Activated B cell treated with CpG ODN at 0.5 μM for 24 hours (primary cell): ENCODE results near the gene GALNT1. TPM values are rescaled to one million over a fixed set of nuclear protein-coding genes. Genes with fewer than 3 reads are reported as not detected.

ENCODE experiments used
- ATAC-seq: fragments of 200-7000 bp; cut with Tn5 transposase; one replicate; pipeline ENCODE4 v1.10.0; 2021; ENCODE audit warnings: low read depth, mild to moderate bottlenecking, moderate library complexity
- CTCF ChIA-PET: fragments of 350-600 bp; sonication (Branson Sonifier 250); formaldehyde crosslinking; loops from one replicate; lab custom pipeline; 2021; ENCODE audit warnings: antibody characterized with exemption; lab: Charles Lee
- POLR2A ChIA-PET: fragments of 350-600 bp; sonication (Branson Sonifier 250); formaldehyde crosslinking; loops from one replicate; lab custom pipeline; 2021; ENCODE audit warnings: antibody characterized with exemption; lab: Charles Lee
- DNase-seq: peaks from one replicate; pipeline ENCODE4 v3.0.0; 2022
- H3K27ac Mint-ChIP-seq: one replicate; pipeline ENCODE4 v1.8.0; 2020; ENCODE audit warnings: mixed read lengths
- H3K27me3 Mint-ChIP-seq: one replicate; pipeline ENCODE4 v1.8.0; 2021; ENCODE audit warnings: mixed read lengths
- H3K36me3 Mint-ChIP-seq: one replicate; pipeline ENCODE4 v1.8.0; 2021; ENCODE audit warnings: low read depth, mixed read lengths
- H3K4me1 Mint-ChIP-seq: one replicate; pipeline ENCODE4 v1.8.0; 2021; ENCODE audit warnings: mixed read lengths
- H3K4me3 Mint-ChIP-seq: one replicate; pipeline ENCODE4 v1.8.0; 2020; ENCODE audit warnings: mild to moderate bottlenecking, mixed read lengths
- H3K9me3 Mint-ChIP-seq: one replicate; pipeline ENCODE4 v1.8.0; 2020; ENCODE audit warnings: mixed read lengths
- CTCF ChIP-seq: fragments of 200-600 bp; IDR thresholded peaks from one replicate; pipeline ENCODE4 v1.8.0; 2022; ENCODE audit warnings: antibody characterized with exemption, mild to moderate bottlenecking
- intact Hi-C: fragments of 100-400 bp; cut with micrococcal nuclease; formaldehyde crosslinking; loops from one replicate; pipeline ENCODE4 v1.15.1; 2024
- total RNA-seq: library from RNA; stranded (reverse); gene quantifications from 2 replicates; pipeline ENCODE4 v1.2.3, GENCODE V29; 2022

GALNT1 gene
- total RNA-seq, 1 donor from 2014 or later: 67.5 TPM

DNA sequence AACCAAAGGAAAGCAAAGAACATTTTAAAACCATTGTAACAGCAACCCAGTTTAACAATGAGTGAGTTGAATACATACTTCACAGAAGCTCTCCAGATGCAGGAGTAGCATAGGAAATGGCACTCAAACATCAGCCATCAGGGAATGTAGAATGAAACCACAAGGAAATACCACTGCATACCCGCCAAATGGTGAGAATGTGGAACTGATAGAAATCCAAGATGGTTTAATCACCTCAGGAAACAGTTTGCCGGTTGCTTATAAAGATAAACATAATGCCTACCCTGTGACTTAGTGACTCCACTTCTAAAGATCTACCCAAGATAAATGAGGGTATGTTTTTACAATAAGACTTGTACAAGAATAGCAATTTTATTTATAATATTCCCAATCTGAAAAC, 132.0 kb downstream of the GALNT1 start:
- TF ChIP-seq CTCF: no peak
- H3K27ac Mint-ChIP-seq: no peak overlapping the region
- ATAC-seq (no peak), DNase-seq (no peak)
- H3K4me3 Mint-ChIP-seq: no peak overlapping the region
- H3K9me3 Mint-ChIP-seq: peaks cover 7% of the 10 kb centered on the region
- H3K27me3 Mint-ChIP-seq: no peaks in the 10 kb centered on the region
- ChIA-PET CTCF (no interaction called here), POLR2A (no interaction called here)
- intact Hi-C loops: no loop called here
- peaks cover 37% of the 10 kb centered on the region for H3K36me3 Mint-ChIP-seq
- H3K4me1 Mint-ChIP-seq: peaks cover 2% of the 10 kb centered on the region

- CTCF ChIA-PET: no interaction called here
- no peaks in the 10 kb centered on the region for H3K27me3 Mint-ChIP-seq
Observed at GRCh38 chr18:35714539-35714938, 133.0 kb downstream of the GALNT1 start.

GRCh38 chr18:35715139-35715538, 133.6 kb downstream of the GALNT1 start:
- H3K27me3 Mint-ChIP-seq: no peaks in the 10 kb centered on the region
- peaks cover 2% of the 10 kb centered on the region for H3K4me1 Mint-ChIP-seq
- H3K27ac Mint-ChIP-seq: no peak overlapping the region
- no peak overlapping the region for H3K4me3 Mint-ChIP-seq
- peaks cover 17% of the 10 kb centered on the region for H3K9me3 Mint-ChIP-seq
- H3K36me3 Mint-ChIP-seq: peaks cover 26% of the 10 kb centered on the region
- ChIA-PET POLR2A (no interaction called here), CTCF (no interaction called here)
- ATAC-seq (no peak), DNase-seq (no peak)
- TF ChIP-seq CTCF: no peak
- intact Hi-C loops: loop anchor here (5.0 kb wide), 1 partner anchor 308 kb away; no protein-coding TSS in a partner anchor

More at GRCh38 chr18:35714539-35714938, 133.0 kb downstream of the GALNT1 start:
- peaks cover 2% of the 10 kb centered on the region for H3K4me1 Mint-ChIP-seq
- DNase-seq: no peak
- no peak for ATAC-seq
- no peak overlapping the region for H3K27ac Mint-ChIP-seq
- intact Hi-C loops: no loop called here
- no peak overlapping the region for H3K4me3 Mint-ChIP-seq
- peaks cover 30% of the 10 kb centered on the region for H3K36me3 Mint-ChIP-seq
- H3K9me3 Mint-ChIP-seq: peaks cover 16% of the 10 kb centered on the region
- POLR2A ChIA-PET: no interaction called here
- TF ChIP-seq CTCF: no peak

DNA sequence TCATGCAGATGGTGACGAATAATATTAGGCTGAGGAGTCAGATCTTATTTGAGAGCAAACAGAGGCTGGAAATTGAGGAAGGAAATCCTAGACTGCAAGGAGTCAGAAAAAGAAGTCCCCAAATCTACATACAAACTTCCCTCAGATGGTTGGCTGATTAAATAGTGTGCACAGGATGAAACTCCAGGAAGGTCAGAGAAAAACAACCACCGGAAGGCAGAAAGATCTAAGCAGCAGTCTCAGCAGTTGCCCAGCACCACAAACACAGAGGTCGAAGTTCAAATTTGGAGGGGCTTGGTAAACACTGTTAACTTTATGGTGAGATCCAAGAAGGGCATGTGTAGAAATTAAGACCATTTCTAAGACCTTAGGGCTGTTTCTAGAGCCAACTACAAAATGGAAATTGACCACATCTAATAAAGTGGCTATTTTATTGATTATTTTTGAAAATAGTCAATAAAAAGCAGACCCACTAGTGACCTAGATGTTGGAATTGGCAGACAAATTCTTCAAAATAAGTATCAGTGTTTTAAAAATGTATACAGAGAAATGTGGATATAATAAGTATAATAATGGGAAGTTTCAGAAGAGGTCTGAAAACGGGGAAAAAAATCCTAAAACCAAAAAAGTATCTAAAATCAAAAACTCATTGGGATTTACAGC, 134.8 kb downstream of the GALNT1 start:
- no peaks in the 10 kb centered on the region for H3K27me3 Mint-ChIP-seq
- POLR2A ChIA-PET: no interaction called here
- H3K36me3 Mint-ChIP-seq: peaks cover 21% of the 10 kb centered on the region
- peaks cover 2% of the 10 kb centered on the region for H3K4me1 Mint-ChIP-seq
- no peak for DNase-seq
- peaks cover 17% of the 10 kb centered on the region for H3K9me3 Mint-ChIP-seq
- no peak for TF ChIP-seq CTCF
- ATAC-seq: no peak
- H3K27ac Mint-ChIP-seq: no peak overlapping the region
- intact Hi-C loops: loop anchor here (5.0 kb wide), 1 partner anchor 309 kb away; no protein-coding TSS in a partner anchor
- CTCF ChIA-PET: no interaction called here
- no peak overlapping the region for H3K4me3 Mint-ChIP-seq

DNA sequence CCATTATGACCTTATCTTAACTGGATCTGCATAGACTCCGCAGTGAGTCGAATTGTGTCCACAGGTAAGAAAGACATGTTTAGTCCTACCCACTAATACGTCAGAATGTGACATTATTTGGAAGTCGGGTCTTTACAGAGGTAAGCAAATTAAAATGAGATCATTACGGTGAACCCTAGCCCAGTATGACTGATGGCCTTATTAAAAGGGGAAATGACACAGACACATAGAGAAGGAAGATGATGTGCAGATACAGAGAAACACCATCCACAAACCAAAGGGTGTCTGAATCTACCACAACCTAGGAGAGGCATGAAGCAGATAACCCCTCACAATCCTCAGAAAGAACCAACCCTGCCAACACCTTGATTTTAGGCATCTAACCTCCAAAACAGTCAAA, 135.6 kb downstream of the GALNT1 start:
- intact Hi-C loops: loop anchor here (5.0 kb wide), 1 partner anchor 310 kb away; no protein-coding TSS in a partner anchor
- ChIA-PET POLR2A (no interaction called here), CTCF (no interaction called here)
- DNase-seq (no peak), ATAC-seq (no peak)
- Mint-ChIP-seq H3K4me1 (peaks cover 2% of the 10 kb centered on the region), H3K36me3 (peaks cover 13% of the 10 kb centered on the region), H3K27me3 (peaks cover 2% of the 10 kb centered on the region), H3K4me3 (no peak overlapping the region), H3K9me3 (peaks cover 17% of the 10 kb centered on the region), H3K27ac (no peak overlapping the region)
- no peak for TF ChIP-seq CTCF
